ENCODE data around the gene DIAPH2.

DIAPH2 gene

DNA sequence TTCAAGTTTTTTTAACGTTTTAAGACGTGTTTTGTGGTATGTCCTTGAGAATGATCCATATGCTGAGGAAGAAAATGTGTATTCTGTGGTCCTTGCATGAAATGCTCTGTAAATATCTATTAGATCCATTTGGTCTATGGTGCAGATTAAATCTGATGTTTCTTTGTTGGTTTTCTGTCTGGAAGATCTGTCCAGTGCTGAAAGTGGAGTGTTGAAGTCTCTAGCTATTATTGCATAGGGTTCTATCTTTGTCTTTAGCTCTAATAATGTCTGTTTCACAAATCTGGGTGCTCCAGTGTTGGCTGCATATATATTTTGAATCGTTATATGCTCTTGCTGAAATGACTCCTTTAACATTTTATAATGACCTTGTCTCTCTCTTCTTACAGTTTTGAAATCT, 321.5 kb downstream of the DIAPH2 start:
- DNase-seq (ENCODE audit: low read depth), result no peak
- no peak overlapping the region for H3K4me3 ChIP-seq (ENCODE audit: low read depth, low read length)
- TF ChIP-seq CTCF (IDR thresholded peaks at IDR 0.05; ENCODE audit: low read depth, low read length) (no peak), MYC (IDR thresholded peaks at IDR 0.05; ENCODE audit: low read depth, low read length) (no peak), MAX (IDR thresholded peaks at IDR 0.05; ENCODE audit: low read depth, low read length) (no peak), POLR2A (IDR thresholded peaks at IDR 0.05; ENCODE audit: extremely low read depth, insufficient read length) (no peak)

GRCh38 chrX:97009391-97009790, 324.7 kb downstream of the DIAPH2 start:
- no peak for DNase-seq (ENCODE audit: low read depth)
- no peak overlapping the region for H3K4me3 ChIP-seq (ENCODE audit: low read depth, low read length)
- TF ChIP-seq MYC (IDR thresholded peaks at IDR 0.05; ENCODE audit: low read depth, low read length) (no peak), MAX (IDR thresholded peaks at IDR 0.05; ENCODE audit: low read depth, low read length) (no peak), POLR2A (IDR thresholded peaks at IDR 0.05; ENCODE audit: extremely low read depth, insufficient read length) (no peak)

DNA sequence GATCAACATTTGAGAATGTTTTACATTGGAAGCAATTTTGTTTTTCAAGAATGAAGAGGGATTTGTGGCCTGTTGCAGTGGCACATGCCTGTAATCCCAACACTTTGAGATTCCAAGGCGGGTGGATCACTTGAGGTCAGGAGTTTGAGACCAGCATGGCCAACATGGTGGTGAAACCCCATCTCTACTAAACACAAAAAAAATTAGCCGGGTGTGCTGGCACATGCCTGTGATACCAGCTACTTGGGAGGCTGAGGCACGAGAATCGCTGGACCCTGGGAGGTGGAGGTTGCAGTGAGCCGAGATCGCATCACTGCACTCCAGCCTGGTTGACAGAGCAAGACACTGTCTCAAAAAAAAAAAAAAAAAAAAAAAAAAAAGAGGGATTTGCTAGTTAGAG, 326.9 kb downstream of the DIAPH2 start:
- DNase-seq (ENCODE audit: low read depth), result no peak
- no peak for TF ChIP-seq MYC (IDR thresholded peaks at IDR 0.05; ENCODE audit: low read depth, low read length)
- no peak for TF ChIP-seq MAX (IDR thresholded peaks at IDR 0.05; ENCODE audit: low read depth, low read length)
- TF ChIP-seq POLR2A (IDR thresholded peaks at IDR 0.05; ENCODE audit: extremely low read depth, insufficient read length), result no peak
- no peak for TF ChIP-seq CTCF (IDR thresholded peaks at IDR 0.05; ENCODE audit: low read depth, low read length)
- no peak overlapping the region for H3K4me3 ChIP-seq (ENCODE audit: low read depth, low read length)

- TF ChIP-seq MAX (IDR thresholded peaks at IDR 0.05; ENCODE audit: low read depth, low read length) (no peak), MYC (IDR thresholded peaks at IDR 0.05; ENCODE audit: low read depth, low read length) (no peak)
- DNase-seq (ENCODE audit: low read depth), result no peak
- no peak overlapping the region for H3K4me3 ChIP-seq (ENCODE audit: low read depth, low read length)
Measured at GRCh38 chrX:97016106-97016505, 331.5 kb downstream of the DIAPH2 start.

GRCh38 chrX:97021680-97022079, 337.0 kb downstream of the DIAPH2 start:
- H3K4me3 ChIP-seq (ENCODE audit: low read depth, low read length), result no peak overlapping the region
- no peak for TF ChIP-seq MAX (IDR thresholded peaks at IDR 0.05; ENCODE audit: low read depth, low read length)
- TF ChIP-seq POLR2A (IDR thresholded peaks at IDR 0.05; ENCODE audit: extremely low read depth, insufficient read length), result no peak
- no peak for TF ChIP-seq CTCF (IDR thresholded peaks at IDR 0.05; ENCODE audit: low read depth, low read length)
- TF ChIP-seq MYC (IDR thresholded peaks at IDR 0.05; ENCODE audit: low read depth, low read length), result no peak
- DNase-seq (ENCODE audit: low read depth), result no peak

DNA sequence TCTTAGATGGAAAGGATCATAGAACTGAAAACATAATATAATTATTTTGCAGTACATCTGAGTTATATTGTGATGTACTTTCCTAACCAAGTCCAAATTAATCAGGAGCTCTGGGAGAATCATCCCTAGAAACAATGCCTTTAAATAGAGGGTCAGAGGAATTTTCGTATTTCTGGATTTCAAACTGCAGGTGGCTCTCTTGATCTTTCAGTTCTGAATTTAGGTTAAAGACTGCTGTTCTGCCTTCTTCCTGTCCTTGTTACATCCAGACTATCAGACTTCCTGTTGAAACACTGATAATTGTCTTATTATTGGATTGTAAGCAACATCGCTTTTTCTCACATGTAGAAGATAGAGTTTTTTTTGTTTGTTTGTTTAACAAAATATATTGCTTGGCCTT, 341.8 kb downstream of the DIAPH2 start:
- TF ChIP-seq MAX (IDR thresholded peaks at IDR 0.05; ENCODE audit: low read depth, low read length), result no peak
- TF ChIP-seq MYC (IDR thresholded peaks at IDR 0.05; ENCODE audit: low read depth, low read length), result no peak
- TF ChIP-seq CTCF (IDR thresholded peaks at IDR 0.05; ENCODE audit: low read depth, low read length), result no peak
- TF ChIP-seq POLR2A (IDR thresholded peaks at IDR 0.05; ENCODE audit: extremely low read depth, insufficient read length), result no peak
- no peak overlapping the region for H3K4me3 ChIP-seq (ENCODE audit: low read depth, low read length)
- DNase-seq (ENCODE audit: low read depth), result no peak

All from NB4 (cell line).